ENCODE results near the gene SNAP29.
"Not testable (repeated sequence)": the region's sequence is repeated elsewhere in the genome, so short reads cannot be mapped to it uniquely, and the experiment has no call there.

Gene SNAP29

GRCh38 chr22:20858615-20859416 is at the start of gene SNAP29, which contains the start of gene PI4KA:
Gene SNAP29, plus strand, starts transcription at chr22:20859007. Its CDS starts 104 bp downstream, at chr22:20859111.
Gene PI4KA, minus strand, starts transcription at chr22:20858811. Its CDS starts 86 bp downstream, at chr22:20858725.
- peak; percentile 92 for DNase-seq

GRCh38 chr22:20809538-20810185 is 49.1 kb upstream of the SNAP29 start:
- no peak for DNase-seq

GRCh38 chr22:20810645-20811044 is 48.2 kb upstream of the SNAP29 start:
- DNase-seq, result no peak

- DNase-seq, result no peak
Observed at GRCh38 chr22:20811171-20811570, 47.6 kb upstream of the SNAP29 start.

DNA sequence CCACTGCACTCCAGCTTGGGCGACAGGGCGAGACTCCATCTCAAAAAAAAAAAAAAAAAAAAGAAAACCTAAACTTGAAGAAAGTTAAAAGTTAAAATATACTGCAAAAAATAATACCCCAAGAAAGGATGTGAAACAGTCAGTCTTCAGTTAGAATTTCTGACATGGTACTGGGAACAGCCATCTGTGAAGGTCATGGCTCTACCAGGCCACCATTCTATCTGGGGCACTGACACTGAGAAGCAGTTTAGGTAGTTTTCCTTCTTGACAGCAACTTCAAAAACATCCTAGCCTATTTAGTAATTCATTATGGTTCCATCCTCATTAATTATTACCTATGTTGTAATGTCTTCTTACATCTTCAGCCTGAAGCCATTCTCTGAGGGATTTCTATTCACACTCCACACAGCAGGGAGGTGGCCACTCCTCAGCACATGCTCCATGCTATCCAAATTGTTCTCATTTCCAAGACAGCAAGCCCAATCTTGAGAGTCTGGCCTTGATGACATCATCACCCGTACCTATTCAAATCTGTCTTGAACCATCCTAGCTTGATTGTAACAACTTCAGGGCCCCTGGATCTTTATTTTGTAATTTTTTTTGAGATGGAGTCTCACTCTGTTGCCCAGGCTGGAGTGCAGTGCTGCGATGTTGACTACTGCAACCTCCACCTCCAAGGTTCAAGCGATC is 46.7 kb upstream of the SNAP29 start:
- DNase-seq, result no peak

- DNase-seq, result no peak
Observed at GRCh38 chr22:20813056-20813455, 45.8 kb upstream of the SNAP29 start.

DNA sequence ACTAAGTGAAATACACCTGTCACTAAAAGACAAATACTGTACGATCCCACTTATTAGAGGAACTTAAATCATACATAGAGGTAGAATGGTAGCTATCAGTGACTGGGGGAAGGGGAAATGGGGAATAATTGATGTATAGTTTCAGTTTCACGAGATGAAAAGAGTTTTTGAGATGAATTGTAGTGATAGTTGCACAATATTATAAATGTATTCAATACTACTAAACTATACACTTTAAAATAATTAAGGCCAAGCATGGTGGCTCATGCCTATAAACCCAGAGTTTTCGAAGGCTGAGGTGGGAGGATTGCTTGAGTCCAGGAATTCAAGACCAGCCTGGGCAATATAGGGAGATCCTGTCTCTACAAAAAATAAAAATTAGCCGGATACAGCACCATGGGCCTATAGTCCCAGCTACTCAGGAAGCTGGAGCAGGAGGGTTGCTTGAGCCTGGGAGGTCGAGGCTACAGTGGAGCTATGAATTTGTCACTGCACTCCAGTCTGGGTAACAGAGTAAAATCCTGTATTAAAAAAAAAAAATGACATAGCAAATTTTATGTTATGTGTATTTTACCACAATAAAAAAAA is 44.5 kb upstream of the SNAP29 start:
- no peak for DNase-seq

- no peak for DNase-seq
Observed at GRCh38 chr22:20815477-20816050, 43.2 kb upstream of the SNAP29 start.

DNA sequence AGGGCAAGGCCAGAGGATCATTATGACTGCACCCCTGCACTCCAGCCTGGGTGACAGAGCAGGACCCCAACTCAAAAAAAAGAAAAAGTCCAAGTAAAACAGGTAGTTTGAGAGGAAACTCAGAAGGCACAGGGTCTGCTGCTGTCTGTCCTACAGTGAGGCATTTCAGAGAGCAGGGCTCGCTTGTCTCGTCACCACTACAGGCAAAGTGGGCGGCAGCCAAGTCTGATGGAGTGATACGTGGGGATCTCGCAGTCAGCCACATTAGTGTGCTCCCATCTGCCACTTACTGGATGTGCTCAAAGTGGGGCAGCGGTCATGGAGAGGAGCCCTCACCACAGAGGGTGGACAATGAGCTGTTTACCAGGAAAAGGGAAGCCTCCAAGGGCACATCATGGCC is 42.2 kb upstream of the SNAP29 start:
- no peak for DNase-seq

GRCh38 chr22:20818471-20818870 is 40.3 kb upstream of the SNAP29 start:
- DNase-seq, result no peak

DNA sequence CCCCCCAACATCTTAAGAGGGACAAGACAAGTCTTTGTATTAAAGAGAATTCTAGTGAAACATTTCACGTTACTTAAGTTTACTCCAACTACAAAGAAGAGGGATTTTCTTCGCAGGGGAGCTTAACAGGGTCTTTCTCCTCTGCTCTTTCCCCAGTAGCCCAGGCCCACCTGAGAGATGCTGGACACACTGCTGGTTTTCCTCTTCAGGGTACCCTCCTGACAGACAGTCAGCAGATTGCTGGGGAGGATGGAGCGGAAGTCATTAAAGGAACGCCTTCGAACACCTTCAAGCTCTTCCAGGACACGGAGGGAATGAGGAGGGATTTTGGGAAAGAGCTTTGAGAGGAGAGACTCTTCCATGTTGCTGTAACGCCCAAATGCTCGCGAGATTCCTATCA is 39.3 kb upstream of the SNAP29 start:
- DNase-seq, result no peak

- DNase-seq, result not testable (repeated sequence)
Observed at GRCh38 chr22:20821717-20822239, 37.0 kb upstream of the SNAP29 start.

GRCh38 chr22:20822240-20822639 is 36.6 kb upstream of the SNAP29 start:
- no peak for DNase-seq

- no peak for DNase-seq
Observed at GRCh38 chr22:20823264-20823663, 35.5 kb upstream of the SNAP29 start.

DNA sequence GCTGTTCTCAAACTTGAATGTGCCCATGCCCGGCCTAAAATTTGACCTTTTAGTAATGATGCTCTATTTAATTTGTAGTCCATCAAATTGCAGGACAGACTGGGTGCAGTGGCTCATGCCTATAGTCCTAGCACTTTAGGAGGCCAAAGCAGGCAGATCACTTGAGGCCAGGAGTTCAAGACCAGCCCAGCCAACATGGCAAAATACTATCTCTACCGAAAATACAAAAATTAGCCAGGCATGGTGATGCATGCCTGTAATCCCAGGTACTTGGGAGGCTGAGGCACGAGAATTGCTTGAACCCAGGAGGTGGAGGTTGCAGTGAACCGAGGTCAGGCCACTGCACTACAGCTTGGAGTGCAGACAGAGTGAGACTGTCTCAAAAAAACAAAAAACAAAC is 33.6 kb upstream of the SNAP29 start:
- not testable (repeated sequence) for DNase-seq

DNA sequence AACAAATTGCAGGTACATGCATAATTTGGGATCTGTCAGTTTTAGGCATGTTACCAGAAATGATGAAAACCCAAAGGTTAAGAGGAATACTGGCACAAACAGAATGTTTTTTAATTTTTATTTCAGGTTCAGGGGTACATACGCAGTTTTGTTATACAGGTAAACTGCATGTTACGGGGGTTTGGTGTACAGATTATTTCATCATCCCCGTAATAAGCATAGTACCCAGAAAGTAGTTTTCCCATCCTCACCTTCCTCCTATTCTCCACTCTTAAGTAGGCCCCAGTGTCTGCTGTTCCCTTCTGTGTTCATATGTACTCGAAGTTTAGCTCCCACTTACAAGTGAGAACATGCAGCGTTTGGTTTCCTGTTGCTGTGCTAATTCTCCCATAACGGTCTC is 33.2 kb upstream of the SNAP29 start:
- no peak for DNase-seq

GRCh38 chr22:20826373-20827152 is 32.2 kb upstream of the SNAP29 start:
- DNase-seq, result not testable (repeated sequence)

DNA sequence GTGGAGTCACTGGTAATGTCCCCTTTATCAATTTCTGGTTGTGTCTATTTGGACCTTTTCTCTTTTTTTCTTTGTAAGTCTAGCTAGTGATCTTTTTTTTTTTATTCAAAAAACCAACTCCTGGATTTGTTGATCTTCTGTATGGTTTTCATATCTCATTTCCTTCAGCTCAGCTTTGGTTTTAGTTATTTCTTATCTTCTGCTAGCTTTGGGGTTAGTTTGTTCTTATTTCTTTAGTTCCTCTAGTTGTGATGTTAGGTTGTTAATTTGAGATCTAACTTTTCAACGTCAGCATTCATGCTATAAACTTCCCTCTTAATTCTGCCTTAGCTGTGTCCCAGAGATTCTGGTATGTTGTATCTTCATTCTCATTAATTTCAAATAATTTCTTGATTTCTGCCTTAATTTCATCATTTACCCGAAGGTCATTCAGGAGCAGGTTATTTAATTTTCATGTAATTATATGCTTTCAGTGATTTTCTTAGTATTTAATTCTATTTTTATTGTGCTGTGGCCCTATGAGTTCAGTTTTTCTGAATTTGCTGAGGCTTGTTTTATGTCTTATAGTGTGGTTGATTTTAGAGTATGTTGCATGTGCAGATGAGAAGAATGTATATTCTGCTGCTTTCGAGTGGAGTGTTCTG is 29.2 kb upstream of the SNAP29 start:
- no peak for DNase-seq

- DNase-seq, result no peak
Observed at GRCh38 chr22:20833225-20833665, 25.6 kb upstream of the SNAP29 start.

DNA sequence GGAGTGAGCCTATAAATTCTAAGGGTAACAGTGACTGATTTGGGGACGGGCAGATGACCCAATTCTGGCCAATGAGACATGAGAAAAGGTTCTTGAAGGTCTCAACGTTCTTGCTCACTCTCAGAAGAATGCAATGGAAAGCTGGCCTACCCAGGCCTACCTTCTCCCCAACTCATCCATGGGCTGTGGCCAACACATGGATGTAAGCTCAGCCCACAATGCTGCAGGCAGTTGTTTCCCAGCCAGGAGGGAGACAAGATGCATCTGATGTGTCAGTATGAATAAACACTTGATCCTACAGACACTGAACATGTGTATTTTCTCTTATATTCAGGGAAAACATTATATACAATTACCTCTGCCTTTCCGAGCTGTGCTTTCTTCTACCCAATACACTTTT is 24.6 kb upstream of the SNAP29 start:
- no peak for DNase-seq

DNA sequence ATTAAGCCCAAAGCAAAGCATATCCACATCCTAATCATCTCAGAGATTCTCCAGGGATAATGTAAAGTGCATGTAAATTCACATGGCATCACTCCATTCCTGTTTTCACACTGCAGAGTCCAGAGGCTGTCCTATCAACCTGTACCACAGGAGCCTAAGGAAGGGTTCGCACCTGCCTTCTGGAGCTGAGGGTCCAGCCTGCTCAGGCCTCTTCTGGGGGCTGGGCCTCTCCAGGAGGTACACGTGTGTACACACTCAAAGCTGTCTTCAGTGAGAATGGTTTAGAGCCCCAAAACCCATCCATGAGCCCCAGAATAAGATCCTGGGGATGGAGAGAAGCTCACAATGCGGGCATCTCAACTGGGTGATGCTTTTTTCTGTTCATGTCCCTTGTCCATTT is 24.1 kb upstream of the SNAP29 start:
- no peak for DNase-seq

All from GOT3 (cell line).